ENCODE measurements around the gene SYNGR4. TPM values are rescaled to one million over a fixed set of nuclear protein-coding genes. Genes with fewer than 3 reads are reported as not detected.

The SYNGR4 gene
- total RNA-seq, 4 donors from 2014 or later: not detected

- intact Hi-C loops (cut with DNase I; ENCODE audit: low total_unique reads): no loop called here
- TF ChIP-seq CTCF (IDR thresholded peaks at IDR 0.05) (no peak), POLR2A (IDR thresholded peaks at IDR 0.05) (no peak), POLR2AphosphoS5 (IDR thresholded peaks at IDR 0.05) (no peak), EP300 (IDR thresholded peaks at IDR 0.05; ENCODE audit: low read depth) (no peak)
- 84 to 91% methylated on average over 7 to 14 of the region's 14 CpGs for WGBS, 2 donors (ENCODE audit: low coverage in 1 of 2)
Measured at GRCh38 chr19:48338802-48339503, 25.2 kb upstream of the SYNGR4 start.

GRCh38 chr19:48340995-48341394, 23.2 kb upstream of the SYNGR4 start:
- Histone ChIP-seq H3K4me3 (no peak overlapping the region), H3K27me3 (no peaks in the 10 kb centered on the region), H3K9me3 (no peaks in the 10 kb centered on the region), H3K27ac (no peak overlapping the region), H3K4me1 (no peaks in the 10 kb centered on the region), H3K36me3 (no peaks in the 10 kb centered on the region)
- intact Hi-C loops (cut with DNase I; ENCODE audit: low total_unique reads): no loop called here
- TF ChIP-seq POLR2AphosphoS5 (IDR thresholded peaks at IDR 0.05): no peak
- TF ChIP-seq EP300 (IDR thresholded peaks at IDR 0.05; ENCODE audit: low read depth): no peak
- TF ChIP-seq POLR2A (IDR thresholded peaks at IDR 0.05): no peak
- no peak for TF ChIP-seq CTCF (IDR thresholded peaks at IDR 0.05)
- 83 to 92% methylated on average over 1 to 11 of the region's 11 CpGs for WGBS, 2 donors (ENCODE audit: low coverage in 1 of 2)
- in situ Hi-C loops (cut with MboI; ENCODE audit: low pct_ligation_motif_present in 1 of 4, low pct_unique_long_range_greater_than_20kb in 1 of 4, low sequenced_read_pairs in 3 of 4): no loop called here
- no peak for DNase-seq

More at GRCh38 chr19:48338802-48339503, 25.2 kb upstream of the SYNGR4 start:
- DNase-seq: no peak
- Histone ChIP-seq H3K27ac (no peak overlapping the region), H3K9me3 (no peaks in the 10 kb centered on the region), H3K27me3 (no peaks in the 10 kb centered on the region), H3K4me3 (no peak overlapping the region), H3K4me1 (peaks cover 0 to 4% (median 3%) of the 10 kb centered on the region in 4 donors), H3K36me3 (no peaks in the 10 kb centered on the region)
- in situ Hi-C loops (cut with MboI; ENCODE audit: low pct_ligation_motif_present in 1 of 4, low pct_unique_long_range_greater_than_20kb in 1 of 4, low sequenced_read_pairs in 3 of 4): no loop called here

GRCh38 chr19:48341515-48342413, 22.4 kb upstream of the SYNGR4 start:
- H3K4me3 ChIP-seq: no peak overlapping the region
- H3K27me3 ChIP-seq: no peaks in the 10 kb centered on the region
- DNase-seq: no peak
- no peaks in the 10 kb centered on the region for H3K4me1 ChIP-seq
- no peaks in the 10 kb centered on the region for H3K9me3 ChIP-seq
- 95 to 96% methylated on average over 6 to 10 of the region's 10 CpGs for WGBS, 2 donors (ENCODE audit: low coverage in 1 of 2)
- intact Hi-C loops (cut with DNase I; ENCODE audit: low total_unique reads) (no loop called here), in situ Hi-C loops (cut with MboI; ENCODE audit: low pct_ligation_motif_present in 1 of 4, low pct_unique_long_range_greater_than_20kb in 1 of 4, low sequenced_read_pairs in 3 of 4) (no loop called here)
- no peak for TF ChIP-seq EP300 (IDR thresholded peaks at IDR 0.05; ENCODE audit: low read depth)
- no peak for TF ChIP-seq POLR2AphosphoS5 (IDR thresholded peaks at IDR 0.05)
- no peak for TF ChIP-seq CTCF (IDR thresholded peaks at IDR 0.05)
- TF ChIP-seq POLR2A (IDR thresholded peaks at IDR 0.05): no peak
- H3K27ac ChIP-seq: no peak overlapping the region
- H3K36me3 ChIP-seq: no peaks in the 10 kb centered on the region

- TF ChIP-seq CTCF (IDR thresholded peaks at IDR 0.05) (no peak), POLR2A (IDR thresholded peaks at IDR 0.05) (no peak), EP300 (IDR thresholded peaks at IDR 0.05; ENCODE audit: low read depth) (no peak), POLR2AphosphoS5 (IDR thresholded peaks at IDR 0.05) (no peak)
- 96% methylated on average over 20 of the region's 20 CpGs; no CpG with 5 or more reads in 1 of the 2 donors for WGBS, 2 donors (ENCODE audit: low coverage in 1 of 2)
- no peak overlapping the region for H3K27ac ChIP-seq
- in situ Hi-C loops (cut with MboI; ENCODE audit: low pct_ligation_motif_present in 1 of 4, low pct_unique_long_range_greater_than_20kb in 1 of 4, low sequenced_read_pairs in 3 of 4): no loop called here
- H3K9me3 ChIP-seq: no peaks in the 10 kb centered on the region
- H3K4me1 ChIP-seq: no peaks in the 10 kb centered on the region
- H3K4me3 ChIP-seq: no peak overlapping the region
- H3K36me3 ChIP-seq: no peaks in the 10 kb centered on the region
- intact Hi-C loops (cut with DNase I; ENCODE audit: low total_unique reads): no loop called here
- DNase-seq: no peak
- no peaks in the 10 kb centered on the region for H3K27me3 ChIP-seq
Measured at GRCh38 chr19:48342414-48342738, 21.8 kb upstream of the SYNGR4 start.

Data from transverse colon (tissue), 4 donors.